ENCODE data around the gene RHOJ.

The RHOJ gene

DNA sequence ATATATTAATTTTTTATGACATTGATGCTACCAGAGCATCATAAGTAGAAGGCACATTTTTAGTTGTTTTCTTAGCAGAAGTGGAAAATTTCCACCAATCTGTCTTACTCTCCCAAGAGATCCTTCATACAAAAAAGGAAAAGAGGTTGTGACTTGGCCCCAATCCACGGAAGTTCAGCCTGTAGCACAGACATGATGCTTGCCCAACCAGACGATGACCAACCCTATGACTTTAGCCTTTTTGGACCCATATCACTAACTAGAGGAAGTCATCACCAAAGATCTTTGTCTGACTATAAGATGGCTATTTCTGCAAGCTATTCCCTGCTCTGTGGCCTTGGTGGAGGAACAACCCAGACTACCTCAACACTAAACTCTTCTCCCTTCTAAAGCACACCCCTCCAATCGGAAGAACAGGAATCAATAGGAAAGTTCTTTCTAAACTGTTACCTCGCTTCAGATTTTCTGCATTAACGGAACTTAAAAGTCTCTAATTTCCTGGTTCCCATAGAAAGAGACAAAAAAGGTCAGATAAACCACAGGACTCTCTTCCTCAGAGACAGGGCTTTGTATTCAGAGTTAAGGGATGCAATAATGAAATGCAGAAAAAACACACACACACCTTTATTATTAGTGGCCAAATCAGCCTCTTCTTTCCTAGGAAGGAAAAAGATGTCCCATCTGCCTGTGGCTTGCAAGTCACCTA lies 4.1 kb upstream of the RHOJ start:
- DNase-seq (ENCODE audit: low read depth): no peak

DNA sequence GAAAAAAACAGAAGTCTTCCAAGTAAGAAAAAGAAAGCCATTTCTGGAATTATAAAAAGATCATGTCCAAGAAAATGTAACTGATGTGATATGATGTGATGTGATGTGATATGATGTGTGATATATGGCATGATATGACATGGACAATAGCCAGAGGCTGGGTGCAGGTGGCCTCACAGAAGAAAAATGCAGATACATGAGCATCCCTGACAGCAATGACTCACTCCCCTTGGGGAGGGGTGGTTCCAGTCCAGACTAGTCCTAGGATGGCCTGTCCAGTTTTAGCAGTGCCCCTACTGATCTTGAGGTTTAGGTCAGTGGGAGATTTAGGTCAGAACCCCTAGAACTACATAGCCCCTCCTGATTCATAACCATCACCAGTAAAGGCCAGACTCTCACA lies 3.5 kb upstream of the RHOJ start:
- TF ChIP-seq CTCF (IDR thresholded peaks at IDR 0.05; ENCODE audit: low read depth, low read length) (no peak), MYC (IDR thresholded peaks at IDR 0.05; ENCODE audit: low read depth, low read length) (no peak), MAX (IDR thresholded peaks at IDR 0.05; ENCODE audit: low read depth, low read length) (no peak), POLR2A (IDR thresholded peaks at IDR 0.05; ENCODE audit: extremely low read depth, insufficient read length) (no peak)
- DNase-seq (ENCODE audit: low read depth): no peak
- H3K4me3 ChIP-seq (ENCODE audit: low read depth, low read length): no peak overlapping the region

More for the DNA sequence above, 4.1 kb upstream of the RHOJ start:
- TF ChIP-seq POLR2A (IDR thresholded peaks at IDR 0.05; ENCODE audit: extremely low read depth, insufficient read length): no peak
- TF ChIP-seq MYC (IDR thresholded peaks at IDR 0.05; ENCODE audit: low read depth, low read length): no peak
- TF ChIP-seq MAX (IDR thresholded peaks at IDR 0.05; ENCODE audit: low read depth, low read length): no peak
- no peak for TF ChIP-seq CTCF (IDR thresholded peaks at IDR 0.05; ENCODE audit: low read depth, low read length)
- no peak overlapping the region for H3K4me3 ChIP-seq (ENCODE audit: low read depth, low read length)

DNA sequence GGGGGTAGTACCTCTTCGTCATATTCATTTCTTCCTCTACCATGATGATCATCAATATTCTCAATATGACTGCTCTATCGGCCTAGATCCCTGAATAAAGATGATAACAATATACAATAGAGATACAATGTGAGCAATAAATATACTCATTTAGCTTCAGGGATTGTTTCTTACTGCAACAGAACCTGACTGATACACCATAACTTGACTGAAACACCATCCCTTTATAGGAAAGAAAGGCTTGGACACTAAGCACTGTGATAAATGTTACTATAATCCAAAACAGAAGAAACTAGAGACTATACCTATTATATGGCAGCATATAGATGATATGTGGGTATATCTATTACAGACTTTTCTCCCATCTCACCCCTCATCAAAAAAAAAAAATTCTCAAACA lies 1.2 kb upstream of the RHOJ start:
- TF ChIP-seq POLR2A (IDR thresholded peaks at IDR 0.05; ENCODE audit: extremely low read depth, insufficient read length): no peak
- no peak overlapping the region for H3K4me3 ChIP-seq (ENCODE audit: low read depth, low read length)
- DNase-seq (ENCODE audit: low read depth): no peak

DNA sequence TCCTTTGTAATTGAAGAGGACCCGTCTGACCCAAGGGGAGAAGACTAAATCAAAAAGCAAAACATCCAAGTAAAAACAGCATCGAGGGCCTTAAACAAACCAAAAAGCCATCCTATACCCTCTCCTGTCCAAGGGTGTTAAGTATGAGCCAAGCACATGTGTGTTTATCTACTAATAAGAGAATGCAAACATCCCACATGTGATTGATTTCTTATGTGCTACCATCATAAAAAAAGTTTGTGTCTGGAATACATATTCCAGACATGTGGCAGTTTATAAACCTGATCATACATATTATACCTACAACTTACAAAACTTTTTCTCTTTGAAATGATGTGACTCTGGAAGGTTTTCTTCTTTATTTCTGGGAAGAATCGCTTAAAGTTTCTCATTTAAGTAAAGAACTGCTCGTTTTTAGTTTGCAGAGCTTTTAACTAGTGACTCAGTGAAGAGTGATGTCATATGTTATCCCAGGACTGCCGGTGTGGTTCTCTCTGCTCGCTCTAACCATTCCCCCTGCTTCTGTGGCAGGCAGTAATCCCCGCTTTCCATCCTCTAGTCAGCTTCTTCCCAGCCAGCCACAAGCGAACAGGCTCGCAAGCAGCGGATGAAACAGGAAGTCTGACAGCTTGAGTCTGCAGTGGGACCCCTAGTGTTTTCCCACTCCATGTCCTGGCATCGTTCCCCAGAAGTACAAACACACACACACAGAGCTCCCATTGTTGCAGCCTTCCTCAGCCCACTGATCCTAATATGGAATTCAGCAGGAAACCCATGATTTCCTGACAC lies 431 bp upstream of the RHOJ start:
- DNase-seq (ENCODE audit: low read depth): peak; percentile 4
- no peak overlapping the region for H3K4me3 ChIP-seq (ENCODE audit: low read depth, low read length)

DNA sequence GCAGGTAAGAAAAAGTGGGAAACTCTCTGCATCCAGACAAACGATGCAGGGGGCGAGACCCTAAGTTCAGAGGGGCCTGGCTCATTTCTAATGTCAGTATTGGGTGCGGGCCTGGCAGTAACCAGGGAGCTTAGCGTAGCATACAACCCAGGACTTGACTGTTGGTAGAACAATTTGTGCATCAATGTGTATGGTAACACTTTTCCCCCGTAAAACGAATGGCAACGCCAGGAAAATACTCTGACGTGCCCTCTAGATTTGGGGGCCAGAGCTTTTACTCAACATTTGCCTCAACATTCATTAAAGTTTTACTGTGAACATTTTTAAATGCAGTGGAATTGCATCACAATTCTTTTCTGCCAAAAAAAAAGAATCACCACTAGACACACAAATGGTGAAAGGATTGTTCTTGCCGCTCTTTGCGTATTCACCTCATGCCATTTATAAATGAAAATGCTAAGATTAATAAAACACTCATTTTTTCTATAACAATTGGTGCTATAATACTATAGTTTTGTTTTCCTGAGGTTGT lies 867 bp downstream of the RHOJ start:
- TF ChIP-seq MAX (IDR thresholded peaks at IDR 0.05; ENCODE audit: low read depth, low read length) (no peak), MYC (IDR thresholded peaks at IDR 0.05; ENCODE audit: low read depth, low read length) (no peak), POLR2A (IDR thresholded peaks at IDR 0.05; ENCODE audit: extremely low read depth, insufficient read length) (no peak), CTCF (IDR thresholded peaks at IDR 0.05; ENCODE audit: low read depth, low read length) (no peak)
- no peak for DNase-seq (ENCODE audit: low read depth)
- H3K4me3 ChIP-seq (ENCODE audit: low read depth, low read length): no peak overlapping the region

More for the DNA sequence above, 431 bp upstream of the RHOJ start:
- TF ChIP-seq MAX (IDR thresholded peaks at IDR 0.05; ENCODE audit: low read depth, low read length): no peak

DNA sequence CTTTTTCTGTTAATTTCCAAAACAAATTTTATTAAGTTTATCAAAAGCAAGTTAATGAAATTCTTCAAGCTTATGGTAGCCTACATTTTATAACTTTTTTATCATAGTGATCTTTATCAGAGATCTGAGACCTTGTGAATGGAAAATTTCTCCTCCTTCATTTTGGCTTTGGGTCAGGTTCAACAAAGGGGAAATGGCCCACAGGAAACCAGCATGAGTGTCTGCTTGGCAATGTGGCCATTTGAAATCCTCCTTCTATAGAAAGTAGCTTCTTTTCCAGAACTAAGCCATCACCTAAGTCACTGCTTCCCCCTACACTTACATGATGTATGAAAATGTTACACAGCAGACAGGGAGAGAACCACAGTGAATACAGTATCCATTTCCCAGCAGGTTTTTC lies 1.6 kb downstream of the RHOJ start:
- no peak overlapping the region for H3K4me3 ChIP-seq (ENCODE audit: low read depth, low read length)

More for the DNA sequence above, 1.6 kb downstream of the RHOJ start:
- TF ChIP-seq POLR2A (IDR thresholded peaks at IDR 0.05; ENCODE audit: extremely low read depth, insufficient read length): no peak
- no peak for TF ChIP-seq MYC (IDR thresholded peaks at IDR 0.05; ENCODE audit: low read depth, low read length)
- no peak for TF ChIP-seq CTCF (IDR thresholded peaks at IDR 0.05; ENCODE audit: low read depth, low read length)
- TF ChIP-seq MAX (IDR thresholded peaks at IDR 0.05; ENCODE audit: low read depth, low read length): no peak
- DNase-seq (ENCODE audit: low read depth): no peak
